GM12874 (cell line): ENCODE data around the gene BUB3.

Experiments
- TF ChIP-seq, protein P1 (sequence below): IDR thresholded peaks from 2 replicates; pipeline ENCODE4 v1.5.1; 2011; ENCODE audit warnings: low read depth, mild to moderate bottlenecking, control low read depth, low read length, moderate library complexity; ENCODE audit not compliant: insufficient read depth

Gene BUB3

DNA sequence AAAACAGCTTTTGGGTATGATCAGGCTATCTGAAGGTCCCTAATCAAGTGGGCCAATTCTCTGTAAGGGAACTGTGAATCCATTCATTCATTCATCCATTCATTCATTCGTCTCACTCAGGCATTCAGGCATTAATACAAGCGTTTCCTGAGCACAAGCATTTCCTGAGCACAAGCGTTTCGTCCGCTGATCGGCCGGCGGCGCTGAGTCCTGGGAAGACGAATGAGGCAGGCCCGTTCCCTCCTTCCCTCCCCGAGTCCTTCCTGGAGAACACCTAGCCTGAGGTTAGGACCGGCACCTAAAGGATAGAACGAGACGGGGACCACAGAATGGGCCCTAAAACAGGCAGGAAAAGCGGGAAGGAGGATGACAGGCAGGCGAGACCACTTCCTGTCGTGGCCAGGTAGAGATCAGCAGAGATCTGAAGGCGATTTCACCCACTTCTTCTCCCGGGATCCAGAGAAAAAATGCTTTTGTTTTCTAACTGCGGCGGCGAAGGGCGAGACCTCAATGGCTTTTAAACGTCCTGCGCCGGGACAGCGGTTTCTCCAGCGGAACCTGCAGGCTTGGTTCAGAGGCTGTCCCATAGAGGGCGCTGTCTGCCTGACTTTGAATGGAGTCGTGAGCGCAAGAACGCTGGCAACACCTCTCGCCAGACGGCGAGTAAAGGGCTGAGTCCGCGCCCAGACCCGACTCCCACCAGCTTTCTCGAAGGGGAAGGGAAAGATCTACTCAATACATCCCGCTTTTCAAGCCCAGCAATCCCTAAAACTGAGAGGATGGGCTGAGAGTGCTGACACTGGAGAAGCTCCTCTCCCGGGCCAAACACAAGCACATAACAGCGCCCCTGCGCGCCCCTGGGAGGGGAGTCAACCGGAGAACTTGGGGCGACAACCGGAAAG is 21.4 kb upstream of the BUB3 start:
- TF ChIP-seq, protein P1, sequence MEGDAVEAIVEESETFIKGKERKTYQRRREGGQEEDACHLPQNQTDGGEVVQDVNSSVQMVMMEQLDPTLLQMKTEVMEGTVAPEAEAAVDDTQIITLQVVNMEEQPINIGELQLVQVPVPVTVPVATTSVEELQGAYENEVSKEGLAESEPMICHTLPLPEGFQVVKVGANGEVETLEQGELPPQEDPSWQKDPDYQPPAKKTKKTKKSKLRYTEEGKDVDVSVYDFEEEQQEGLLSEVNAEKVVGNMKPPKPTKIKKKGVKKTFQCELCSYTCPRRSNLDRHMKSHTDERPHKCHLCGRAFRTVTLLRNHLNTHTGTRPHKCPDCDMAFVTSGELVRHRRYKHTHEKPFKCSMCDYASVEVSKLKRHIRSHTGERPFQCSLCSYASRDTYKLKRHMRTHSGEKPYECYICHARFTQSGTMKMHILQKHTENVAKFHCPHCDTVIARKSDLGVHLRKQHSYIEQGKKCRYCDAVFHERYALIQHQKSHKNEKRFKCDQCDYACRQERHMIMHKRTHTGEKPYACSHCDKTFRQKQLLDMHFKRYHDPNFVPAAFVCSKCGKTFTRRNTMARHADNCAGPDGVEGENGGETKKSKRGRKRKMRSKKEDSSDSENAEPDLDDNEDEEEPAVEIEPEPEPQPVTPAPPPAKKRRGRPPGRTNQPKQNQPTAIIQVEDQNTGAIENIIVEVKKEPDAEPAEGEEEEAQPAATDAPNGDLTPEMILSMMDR = peak; percentile 91

DNA sequence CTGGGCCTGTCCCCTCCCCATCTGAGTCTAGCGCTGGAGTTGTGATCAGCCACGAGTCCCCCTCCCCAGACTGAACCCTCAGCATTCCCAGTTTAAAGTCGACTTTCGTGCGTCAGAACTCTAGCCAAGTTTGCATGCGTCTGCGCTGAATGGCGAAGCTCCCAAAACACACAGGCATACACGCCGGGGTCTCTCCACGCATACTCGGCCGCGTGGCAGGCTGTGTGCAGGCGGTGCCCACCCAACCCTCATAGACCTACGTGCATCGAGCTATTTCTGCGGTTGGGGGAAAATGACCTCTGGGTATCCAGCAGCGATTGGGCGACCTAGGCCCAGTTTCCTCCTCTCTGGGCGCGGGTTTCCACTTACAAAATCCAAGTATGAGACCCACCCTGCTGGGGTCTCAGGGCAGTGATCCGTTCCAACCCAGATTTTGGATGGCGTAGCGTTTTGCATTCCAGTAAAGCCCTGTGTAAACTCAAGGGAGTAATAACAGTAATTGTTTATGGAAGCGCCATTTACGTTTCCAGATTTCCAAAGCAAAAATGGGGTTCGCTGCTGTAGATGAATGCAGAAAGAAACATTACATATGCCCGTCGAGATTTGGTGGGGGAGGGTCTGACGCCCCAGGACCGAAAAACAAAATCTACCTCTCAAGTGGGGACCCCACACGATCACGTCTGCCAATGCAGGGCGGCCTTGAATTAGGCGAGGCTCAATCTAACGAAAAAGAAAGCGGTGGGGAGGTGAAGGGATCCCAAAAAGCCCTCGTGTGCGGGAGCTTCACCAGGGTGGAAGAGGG is 20.5 kb upstream of the BUB3 start:
- TF ChIP-seq, protein P1 = no peak

DNA sequence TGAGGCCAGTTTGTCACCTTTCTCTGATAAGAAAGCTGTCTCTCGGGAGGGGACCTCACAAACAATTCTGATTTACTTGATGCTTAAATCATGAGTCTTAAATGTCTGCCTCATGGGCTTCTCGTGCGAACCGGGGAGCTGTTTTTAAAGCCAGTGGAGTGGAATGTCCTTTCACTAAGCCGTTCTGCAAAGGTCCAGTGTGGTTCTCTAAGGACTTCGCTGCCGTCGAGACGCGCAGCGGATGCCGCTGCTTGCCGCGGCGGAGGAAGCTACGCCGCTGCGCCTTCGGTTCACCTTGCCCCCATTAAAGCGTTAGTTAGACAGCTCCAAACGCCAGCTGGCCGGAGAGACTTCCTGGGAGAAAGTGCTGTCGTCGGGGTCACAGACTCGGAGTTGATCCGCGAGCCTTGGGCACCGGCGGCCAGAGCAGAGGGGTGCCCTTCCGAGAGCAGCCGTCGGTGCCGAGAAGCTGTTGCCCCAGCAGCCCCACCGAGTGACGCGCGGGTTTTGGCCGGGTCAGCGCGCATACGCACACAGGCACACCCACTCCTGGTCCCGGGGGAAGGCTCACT is 19.8 kb upstream of the BUB3 start:
- TF ChIP-seq, protein P1 = no peak

DNA sequence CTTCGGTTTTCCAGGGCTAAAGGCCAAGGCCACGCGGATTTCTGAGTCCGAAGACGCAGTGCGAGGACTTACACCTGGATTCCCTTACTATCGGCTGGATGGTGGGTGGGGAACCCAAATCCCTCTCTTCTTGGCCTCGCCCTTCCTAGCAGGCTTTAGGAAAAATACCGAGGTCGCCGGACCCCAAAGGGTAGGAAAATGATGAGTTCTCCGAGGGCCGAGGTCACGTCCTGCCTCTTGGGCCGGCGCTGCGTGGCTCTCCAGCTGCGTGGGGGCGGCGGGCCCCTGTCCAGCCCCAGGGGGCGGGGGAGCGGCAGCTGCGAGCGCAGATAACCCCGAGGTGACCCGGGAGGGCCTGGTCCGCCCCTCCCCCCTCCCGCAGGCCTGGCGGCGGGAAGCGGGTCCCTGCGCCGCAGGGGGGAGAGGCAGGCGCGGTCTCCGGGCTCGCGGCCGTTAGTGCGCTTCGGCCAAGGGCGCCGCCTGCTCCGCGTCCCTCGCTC is 19.2 kb upstream of the BUB3 start:
- TF ChIP-seq, protein P1 = no peak

DNA sequence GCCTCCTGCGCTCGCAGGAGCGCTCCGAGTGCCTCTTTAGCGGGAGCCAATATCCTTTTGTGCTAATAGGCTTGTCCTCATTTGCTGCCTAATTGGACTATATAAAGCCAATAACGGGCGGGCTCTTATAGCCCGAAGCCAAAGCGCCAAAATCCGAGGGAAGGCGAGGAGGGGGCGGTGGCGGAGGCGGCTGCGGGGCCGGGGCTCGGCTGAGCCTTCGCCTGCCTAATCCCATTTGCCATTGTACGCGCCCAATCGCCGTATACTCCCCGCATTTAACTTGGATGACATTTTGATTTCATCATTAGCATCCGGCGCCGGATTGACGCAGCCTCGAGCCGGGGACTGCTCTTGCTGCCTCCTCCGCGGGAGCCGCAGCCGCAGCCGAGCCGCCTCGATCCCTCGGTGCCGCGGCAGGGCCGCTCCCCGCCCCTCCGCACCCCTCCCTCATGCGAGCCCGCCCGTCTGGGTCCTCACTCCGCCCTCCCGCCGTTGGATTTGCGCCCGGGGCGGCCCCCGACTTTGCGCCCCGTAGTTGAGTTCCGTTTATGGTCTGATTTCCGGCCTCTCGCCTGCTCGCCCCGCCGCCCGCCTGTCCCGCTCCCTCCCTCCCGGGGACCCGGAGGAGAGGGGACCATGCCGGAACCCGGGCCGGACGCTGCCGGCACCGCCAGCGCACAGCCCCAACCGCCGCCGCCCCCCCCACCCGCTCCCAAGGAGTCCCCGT is 18.6 kb upstream of the BUB3 start, which contains the start of gene HMX3:
Gene HMX3 (plus strand): TSS at position 556 of the 727 bp plus-strand sequence. CDS start 81 bp downstream, at position 637.
- TF ChIP-seq, protein P1 = no peak

DNA sequence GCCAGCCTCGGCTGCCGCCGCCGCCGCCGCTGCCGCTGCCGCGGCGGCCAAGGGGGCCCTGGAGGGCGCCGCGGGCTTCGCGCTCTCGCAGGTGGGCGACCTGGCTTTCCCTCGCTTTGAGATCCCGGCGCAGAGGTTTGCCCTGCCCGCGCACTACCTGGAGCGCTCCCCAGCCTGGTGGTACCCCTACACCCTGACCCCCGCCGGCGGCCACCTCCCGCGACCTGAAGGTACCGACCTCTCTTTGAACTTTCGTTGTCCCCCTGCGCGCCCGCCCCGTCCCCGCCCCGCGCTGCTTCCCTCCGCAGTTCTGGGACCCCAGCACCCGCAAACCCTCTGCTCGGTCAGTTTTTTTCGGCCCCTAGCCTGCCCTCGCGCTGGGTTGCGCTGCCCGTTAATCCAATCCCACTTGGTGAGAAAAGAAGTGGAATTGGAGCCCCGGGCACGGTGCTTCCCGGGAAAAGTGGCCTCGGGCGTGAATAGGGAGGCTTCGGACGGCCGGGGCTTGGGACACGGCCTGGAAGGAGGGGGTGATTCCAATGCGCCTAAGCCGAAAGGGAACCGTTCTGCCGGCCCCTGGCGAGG is 17.9 kb upstream of the BUB3 start:
- TF ChIP-seq, protein P1 = no peak
